HL-60 (cell line): ENCODE data around the gene CLIC6.

Experiments
- DNase-seq, 2 experiments: peaks; one replicate each; pipeline ENCODE4 v3.0.0-alpha.2; 2010 to 2020; ENCODE audit warnings: low read depth in 1 of 2, low spot score in 1 of 2
- H3K27ac ChIP-seq: fragments of 250-450 bp; sonication (Bioruptor Pico); replicated peaks from 2 replicates; pipeline ENCODE4 v1.5.1; 2020; ENCODE audit warnings: mild to moderate bottlenecking, moderate library complexity
- H3K27me3 ChIP-seq: fragments of 250-450 bp; sonication (Bioruptor Pico); 2 replicates; pipeline ENCODE4 v1.5.1; 2021; ENCODE audit warnings: mild to moderate bottlenecking, moderate library complexity; ENCODE audit not compliant: insufficient read depth, poor library complexity, severe bottlenecking
- H3K4me3 ChIP-seq: replicated peaks from 2 replicates; pipeline ENCODE4 v1.5.1; 2011; ENCODE audit warnings: mild to moderate bottlenecking, control low read depth, low read length; ENCODE audit not compliant: insufficient read depth
- GABPA ChIP-seq: IDR thresholded peaks from 2 replicates; pipeline ENCODE4 v1.6.1; 2012; ENCODE audit warnings: low read depth
- POLR2AphosphoS5 ChIP-seq: IDR thresholded peaks from 2 replicates; pipeline ENCODE4 v1.6.1; 2012; ENCODE audit warnings: low read depth
- REST ChIP-seq: IDR thresholded peaks from 2 replicates; pipeline ENCODE4 v1.6.1; 2012; ENCODE audit warnings: low read depth; ENCODE audit not compliant: insufficient replicate concordance
- SPI1 ChIP-seq: IDR thresholded peaks from 2 replicates; pipeline ENCODE4 v1.6.1; 2012; ENCODE audit warnings: low read depth, mild to moderate bottlenecking, borderline replicate concordance
- TF ChIP-seq, protein P1 (sequence below): IDR thresholded peaks from one replicate; pipeline ENCODE4 v1.5.1; 2011; ENCODE audit warnings: low read length, control low read depth, inconsistent platforms; ENCODE audit not compliant: insufficient read depth

CLIC6 gene

GRCh38 chr21:34670962-34671348 lies 2.2 kb downstream of the CLIC6 start:
- Histone ChIP-seq H3K27ac (no peak overlapping the region), H3K4me3 (no peak overlapping the region), H3K27me3 (peaks cover 55% of the 10 kb centered on the region)
- no peak for DNase-seq
- TF ChIP-seq REST (no peak), GABPA (no peak), SPI1 (no peak), POLR2AphosphoS5 (no peak)
- TF ChIP-seq, protein P1, sequence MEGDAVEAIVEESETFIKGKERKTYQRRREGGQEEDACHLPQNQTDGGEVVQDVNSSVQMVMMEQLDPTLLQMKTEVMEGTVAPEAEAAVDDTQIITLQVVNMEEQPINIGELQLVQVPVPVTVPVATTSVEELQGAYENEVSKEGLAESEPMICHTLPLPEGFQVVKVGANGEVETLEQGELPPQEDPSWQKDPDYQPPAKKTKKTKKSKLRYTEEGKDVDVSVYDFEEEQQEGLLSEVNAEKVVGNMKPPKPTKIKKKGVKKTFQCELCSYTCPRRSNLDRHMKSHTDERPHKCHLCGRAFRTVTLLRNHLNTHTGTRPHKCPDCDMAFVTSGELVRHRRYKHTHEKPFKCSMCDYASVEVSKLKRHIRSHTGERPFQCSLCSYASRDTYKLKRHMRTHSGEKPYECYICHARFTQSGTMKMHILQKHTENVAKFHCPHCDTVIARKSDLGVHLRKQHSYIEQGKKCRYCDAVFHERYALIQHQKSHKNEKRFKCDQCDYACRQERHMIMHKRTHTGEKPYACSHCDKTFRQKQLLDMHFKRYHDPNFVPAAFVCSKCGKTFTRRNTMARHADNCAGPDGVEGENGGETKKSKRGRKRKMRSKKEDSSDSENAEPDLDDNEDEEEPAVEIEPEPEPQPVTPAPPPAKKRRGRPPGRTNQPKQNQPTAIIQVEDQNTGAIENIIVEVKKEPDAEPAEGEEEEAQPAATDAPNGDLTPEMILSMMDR: no peak

DNA sequence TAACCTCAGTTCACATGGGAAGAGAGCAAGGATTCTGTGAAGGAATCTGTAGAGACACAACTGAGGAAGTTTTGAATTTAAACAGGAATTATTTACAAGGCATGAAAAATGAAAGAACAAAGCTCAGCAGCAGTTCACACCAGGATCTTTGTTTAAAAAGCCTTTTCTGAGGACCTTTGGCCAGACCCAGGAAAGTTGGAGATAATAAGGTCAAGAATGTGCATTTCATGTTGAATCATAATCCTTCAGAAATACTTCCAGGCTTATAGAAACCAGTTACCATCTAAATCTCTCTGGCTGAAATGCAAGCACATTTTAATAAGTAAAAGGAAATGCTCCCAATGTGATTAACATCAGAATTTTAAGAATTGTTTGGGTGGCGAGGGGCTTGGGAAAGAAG lies 2.7 kb downstream of the CLIC6 start:
- Histone ChIP-seq H3K27ac (no peak overlapping the region), H3K27me3 (peaks cover 52% of the 10 kb centered on the region), H3K4me3 (no peak overlapping the region)
- no peak for DNase-seq
- no peak for TF ChIP-seq REST
- TF ChIP-seq GABPA: no peak
- TF ChIP-seq, protein P1: no peak
- no peak for TF ChIP-seq SPI1
- TF ChIP-seq POLR2AphosphoS5: no peak

DNA sequence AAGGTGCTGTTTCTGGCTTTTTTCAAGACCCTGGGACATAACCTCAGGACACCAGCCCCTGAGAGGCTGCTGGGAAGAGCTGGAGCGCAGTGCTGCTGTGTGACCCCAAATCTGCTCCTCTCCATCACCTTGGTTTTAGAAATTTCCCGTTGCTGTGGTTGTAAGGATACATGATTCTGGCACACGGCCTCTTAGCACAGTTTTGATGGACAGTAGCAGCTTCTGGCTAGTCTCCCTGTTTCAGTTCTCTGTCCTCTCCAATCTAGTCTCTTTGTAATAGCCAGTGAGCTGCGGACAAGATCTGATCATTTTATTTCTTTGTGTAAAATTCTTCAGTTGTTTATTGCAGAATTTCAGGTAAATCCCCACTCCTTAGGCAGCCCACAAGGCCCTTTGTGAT lies 3.1 kb downstream of the CLIC6 start:
- TF ChIP-seq REST: no peak
- DNase-seq: no peak
- H3K27ac ChIP-seq: no peak overlapping the region
- peaks cover 48% of the 10 kb centered on the region for H3K27me3 ChIP-seq
- no peak overlapping the region for H3K4me3 ChIP-seq

GRCh38 chr21:34673006-34673405 lies 4.2 kb downstream of the CLIC6 start:
- TF ChIP-seq, protein P1: no peak
- TF ChIP-seq SPI1: no peak
- TF ChIP-seq REST: no peak
- TF ChIP-seq GABPA: no peak
- TF ChIP-seq POLR2AphosphoS5: no peak
- Histone ChIP-seq H3K27ac (no peak overlapping the region), H3K4me3 (no peak overlapping the region), H3K27me3 (peaks cover 37% of the 10 kb centered on the region)
- no peak for DNase-seq
